WTC11 (cell line): ENCODE data around the gene LILRA6. TPM values are rescaled to one million over a fixed set of nuclear protein-coding genes. Genes with fewer than 3 reads are reported as not detected.

Experiments
- ATAC-seq: fragments of 200-7000 bp; cut with Tn5 transposase; 2 replicates; pipeline ENCODE4 v1.10.0; 2021; ENCODE audit warnings: mild to moderate bottlenecking, moderate library complexity
- CTCF ChIA-PET: fragments of 300-600 bp; sonication (Branson Sonifier 250); formaldehyde crosslinking; loops from one replicate; lab custom pipeline; 2021; ENCODE audit warnings: antibody characterized with exemption; lab: Charles Lee
- POLR2A ChIA-PET: fragments of 350-600 bp; sonication (Branson Sonifier 250); formaldehyde crosslinking; loops from one replicate; lab custom pipeline; 2021; ENCODE audit warnings: antibody characterized with exemption; lab: Charles Lee
- DNase-seq: peaks from one replicate; pipeline ENCODE4 v3.0.0; 2021; ENCODE audit warnings: low spot score
- H3K27ac Mint-ChIP-seq: 2 replicates; pipeline ENCODE4 v1.8.0; 2021; ENCODE audit warnings: mixed read lengths
- H3K27me3 Mint-ChIP-seq: 2 replicates; pipeline ENCODE4 v1.8.0; 2021; ENCODE audit warnings: low read depth, mild to moderate bottlenecking, moderate library complexity, mixed read lengths
- H3K36me3 Mint-ChIP-seq: 2 replicates; pipeline ENCODE4 v1.8.0; 2021; ENCODE audit warnings: mixed read lengths
- H3K4me1 Mint-ChIP-seq: 2 replicates; pipeline ENCODE4 v1.8.0; 2022; ENCODE audit warnings: mixed read lengths
- H3K4me3 Mint-ChIP-seq: 2 replicates; pipeline ENCODE4 v1.8.0; 2021; ENCODE audit warnings: mild to moderate bottlenecking, moderate library complexity, mixed read lengths
- H3K9me3 Mint-ChIP-seq: 2 replicates; pipeline ENCODE4 v1.8.0; 2021; ENCODE audit warnings: mixed read lengths
- ATF1 ChIP-seq: sonication (generic); formaldehyde crosslinking; IDR thresholded peaks from 2 replicates; pipeline ENCODE4 v1.8.1; 2023; ENCODE audit warnings: mild to moderate bottlenecking, moderate library complexity, missing genetic modification reagents
- CREM ChIP-seq: sonication (generic); formaldehyde crosslinking; IDR thresholded peaks from 2 replicates; pipeline ENCODE4 v1.8.1; 2022; ENCODE audit warnings: mild to moderate bottlenecking, missing genetic modification reagents, moderate library complexity
- ESRRA ChIP-seq: sonication (generic); formaldehyde crosslinking; IDR thresholded peaks from 2 replicates; pipeline ENCODE4 v1.8.1; 2022; ENCODE audit warnings: mild to moderate bottlenecking, missing genetic modification reagents, borderline replicate concordance
- ETV6 ChIP-seq: sonication (generic); formaldehyde crosslinking; IDR thresholded peaks from 2 replicates; pipeline ENCODE4 v1.8.1; 2022; ENCODE audit warnings: mild to moderate bottlenecking, missing genetic modification reagents
- FOXK1 ChIP-seq: sonication (generic); formaldehyde crosslinking; IDR thresholded peaks from 2 replicates; pipeline ENCODE4 v1.8.0; 2022; ENCODE audit warnings: mild to moderate bottlenecking, moderate library complexity, missing genetic modification reagents
- IRF2 ChIP-seq: sonication (generic); formaldehyde crosslinking; IDR thresholded peaks from 2 replicates; pipeline ENCODE4 v1.8.0; 2022; ENCODE audit warnings: low read depth, missing genetic modification reagents, borderline replicate concordance
- MYBL2 ChIP-seq: sonication (generic); formaldehyde crosslinking; IDR thresholded peaks from 2 replicates; pipeline ENCODE4 v1.8.1; 2023; ENCODE audit warnings: mild to moderate bottlenecking, moderate library complexity, missing genetic modification reagents
- NR1H2 ChIP-seq: sonication (generic); formaldehyde crosslinking; IDR thresholded peaks from 2 replicates; pipeline ENCODE4 v1.9.0; 2021; ENCODE audit warnings: mild to moderate bottlenecking, moderate library complexity, missing genetic modification reagents
- PRRX2 ChIP-seq: fragments of 250-450 bp; sonication (Bioruptor Pico); IDR thresholded peaks from 2 replicates; pipeline ENCODE4 v1.8.0; 2021; ENCODE audit warnings: mild to moderate bottlenecking
- RELA ChIP-seq: sonication (generic); formaldehyde crosslinking; IDR thresholded peaks from 2 replicates; pipeline ENCODE4 v1.8.1; 2022; ENCODE audit warnings: missing genetic modification reagents, mild to moderate bottlenecking, borderline replicate concordance
- SOX15 ChIP-seq: fragments of 250-450 bp; sonication (Bioruptor Pico); IDR thresholded peaks from 2 replicates; pipeline ENCODE4 v1.9.0; 2021; ENCODE audit warnings: mild to moderate bottlenecking
- SP1 ChIP-seq: sonication (generic); formaldehyde crosslinking; conservative IDR thresholded peaks from 2 replicates; pipeline ENCODE4 v1.8.1; 2022; ENCODE audit warnings: missing genetic modification reagents
- TEAD1 ChIP-seq: sonication (generic); formaldehyde crosslinking; IDR thresholded peaks from 2 replicates; pipeline ENCODE4 v1.8.0; 2022; ENCODE audit warnings: mild to moderate bottlenecking, missing genetic modification reagents
- ZNF138 ChIP-seq: sonication (generic); formaldehyde crosslinking; conservative IDR thresholded peaks from 2 replicates; pipeline ENCODE4 v1.8.1; 2022; ENCODE audit warnings: mild to moderate bottlenecking, moderate library complexity, missing genetic modification reagents
- total RNA-seq: library from RNA; stranded (reverse); gene quantifications from 3 replicates; pipeline ENCODE4 v1.2.3, GENCODE V29; 2021
- TF ChIP-seq, protein P1 (sequence below): sonication (generic); formaldehyde crosslinking; IDR thresholded peaks from 2 replicates; pipeline ENCODE4 v1.8.1; 2023; ENCODE audit warnings: mild to moderate bottlenecking, missing genetic modification reagents, moderate library complexity
- TF ChIP-seq, protein P2 (sequence below): sonication (generic); formaldehyde crosslinking; IDR thresholded peaks from 2 replicates; pipeline ENCODE4 v1.8.0; 2023; ENCODE audit warnings: mild to moderate bottlenecking, missing genetic modification reagents
- TF ChIP-seq, protein P3 (sequence below): fragments of 250-450 bp; sonication (Bioruptor Pico); IDR thresholded peaks from 2 replicates; pipeline ENCODE4 v1.9.0; 2021; ENCODE audit warnings: mild to moderate bottlenecking
- TF ChIP-seq, protein P4 (sequence below): sonication (generic); formaldehyde crosslinking; IDR thresholded peaks from 2 replicates; pipeline ENCODE4 v1.8.1; 2022; ENCODE audit warnings: missing genetic modification reagents, borderline replicate concordance
- TF ChIP-seq, protein P5 (sequence below): fragments of 250-450 bp; sonication (Bioruptor Pico); IDR thresholded peaks from 2 replicates; pipeline ENCODE4 v1.9.0; 2021; ENCODE audit warnings: mild to moderate bottlenecking
- TF ChIP-seq, protein P6 (sequence below): sonication (generic); formaldehyde crosslinking; IDR thresholded peaks from 2 replicates; pipeline ENCODE4 v1.8.1; 2022; ENCODE audit warnings: low read depth, missing genetic modification reagents, borderline replicate concordance
- TF ChIP-seq, protein P7 (sequence below): sonication (generic); formaldehyde crosslinking; conservative IDR thresholded peaks from 2 replicates; pipeline ENCODE4 v1.8.1; 2023; ENCODE audit warnings: mild to moderate bottlenecking, low read depth, missing genetic modification reagents, moderate library complexity

Gene LILRA6
- total RNA-seq, 1 experiment from 2014 or later: not detected

DNA sequence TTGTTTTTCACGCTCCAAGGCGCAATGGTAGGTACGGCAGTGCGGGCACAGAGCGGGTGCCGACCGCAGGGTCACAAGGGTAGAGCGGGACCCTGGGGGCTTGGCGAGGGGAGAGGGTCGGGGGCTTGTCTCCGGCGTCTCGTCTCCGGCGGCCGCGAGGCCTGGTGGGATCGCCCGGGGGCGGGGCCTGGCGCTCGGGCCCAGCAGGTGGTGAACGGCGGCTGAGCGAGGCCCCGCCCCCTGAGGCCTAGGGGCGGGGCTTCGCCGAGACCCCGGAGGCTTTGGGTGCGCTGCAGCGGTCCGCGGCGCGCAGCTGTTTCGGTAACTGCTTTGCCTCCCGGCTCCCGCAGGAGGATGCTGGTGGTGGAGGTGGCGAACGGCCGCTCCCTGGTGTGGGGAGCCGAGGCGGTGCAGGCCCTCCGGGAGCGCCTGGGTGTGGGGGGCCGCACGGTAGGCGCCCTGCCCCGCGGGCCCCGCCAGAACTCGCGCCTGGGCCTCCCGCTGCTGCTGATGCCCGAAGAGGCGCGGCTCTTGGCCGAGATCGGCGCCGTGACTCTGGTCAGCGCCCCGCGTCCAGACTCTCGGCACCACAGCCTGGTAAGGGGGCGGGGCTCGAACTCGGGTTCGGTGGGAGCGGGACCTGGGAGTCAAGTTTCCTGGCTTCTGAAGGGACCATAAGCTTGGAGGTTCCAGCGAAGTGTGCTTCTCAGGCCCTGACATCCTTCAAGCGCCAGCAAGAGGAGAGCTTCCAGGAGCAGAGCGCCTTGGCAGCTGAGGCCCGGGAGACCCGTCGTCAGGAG, 51.4 kb downstream of the LILRA6 start, which contains the start of gene TSEN34 (continued):
- TF ChIP-seq IRF2 (CRISPR knock-in tag) (0 out of 2 replicates have a peak, but pooled peaks have one; percentile 16), ESRRA (CRISPR knock-in tag) (0 out of 2 replicates have a peak, but pooled peaks have one; percentile 35), MYBL2 (CRISPR knock-in tag) (peak; percentile 59; the same call in 1 of the 2 replicates), ATF1 (CRISPR knock-in tag) (no peak), RELA (CRISPR knock-in tag) (peak; percentile 59; the same call in 1 of the 2 replicates)
- TF ChIP-seq, protein P1, sequence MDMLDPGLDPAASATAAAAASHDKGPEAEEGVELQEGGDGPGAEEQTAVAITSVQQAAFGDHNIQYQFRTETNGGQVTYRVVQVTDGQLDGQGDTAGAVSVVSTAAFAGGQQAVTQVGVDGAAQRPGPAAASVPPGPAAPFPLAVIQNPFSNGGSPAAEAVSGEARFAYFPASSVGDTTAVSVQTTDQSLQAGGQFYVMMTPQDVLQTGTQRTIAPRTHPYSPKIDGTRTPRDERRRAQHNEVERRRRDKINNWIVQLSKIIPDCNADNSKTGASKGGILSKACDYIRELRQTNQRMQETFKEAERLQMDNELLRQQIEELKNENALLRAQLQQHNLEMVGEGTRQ: no peak
- TF ChIP-seq, protein P2, sequence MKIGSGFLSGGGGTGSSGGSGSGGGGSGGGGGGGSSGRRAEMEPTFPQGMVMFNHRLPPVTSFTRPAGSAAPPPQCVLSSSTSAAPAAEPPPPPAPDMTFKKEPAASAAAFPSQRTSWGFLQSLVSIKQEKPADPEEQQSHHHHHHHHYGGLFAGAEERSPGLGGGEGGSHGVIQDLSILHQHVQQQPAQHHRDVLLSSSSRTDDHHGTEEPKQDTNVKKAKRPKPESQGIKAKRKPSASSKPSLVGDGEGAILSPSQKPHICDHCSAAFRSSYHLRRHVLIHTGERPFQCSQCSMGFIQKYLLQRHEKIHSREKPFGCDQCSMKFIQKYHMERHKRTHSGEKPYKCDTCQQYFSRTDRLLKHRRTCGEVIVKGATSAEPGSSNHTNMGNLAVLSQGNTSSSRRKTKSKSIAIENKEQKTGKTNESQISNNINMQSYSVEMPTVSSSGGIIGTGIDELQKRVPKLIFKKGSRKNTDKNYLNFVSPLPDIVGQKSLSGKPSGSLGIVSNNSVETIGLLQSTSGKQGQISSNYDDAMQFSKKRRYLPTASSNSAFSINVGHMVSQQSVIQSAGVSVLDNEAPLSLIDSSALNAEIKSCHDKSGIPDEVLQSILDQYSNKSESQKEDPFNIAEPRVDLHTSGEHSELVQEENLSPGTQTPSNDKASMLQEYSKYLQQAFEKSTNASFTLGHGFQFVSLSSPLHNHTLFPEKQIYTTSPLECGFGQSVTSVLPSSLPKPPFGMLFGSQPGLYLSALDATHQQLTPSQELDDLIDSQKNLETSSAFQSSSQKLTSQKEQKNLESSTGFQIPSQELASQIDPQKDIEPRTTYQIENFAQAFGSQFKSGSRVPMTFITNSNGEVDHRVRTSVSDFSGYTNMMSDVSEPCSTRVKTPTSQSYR (CRISPR knock-in tag): 0 out of 2 replicates have a peak, but pooled peaks have one; percentile 3
- TF ChIP-seq, protein P3, sequence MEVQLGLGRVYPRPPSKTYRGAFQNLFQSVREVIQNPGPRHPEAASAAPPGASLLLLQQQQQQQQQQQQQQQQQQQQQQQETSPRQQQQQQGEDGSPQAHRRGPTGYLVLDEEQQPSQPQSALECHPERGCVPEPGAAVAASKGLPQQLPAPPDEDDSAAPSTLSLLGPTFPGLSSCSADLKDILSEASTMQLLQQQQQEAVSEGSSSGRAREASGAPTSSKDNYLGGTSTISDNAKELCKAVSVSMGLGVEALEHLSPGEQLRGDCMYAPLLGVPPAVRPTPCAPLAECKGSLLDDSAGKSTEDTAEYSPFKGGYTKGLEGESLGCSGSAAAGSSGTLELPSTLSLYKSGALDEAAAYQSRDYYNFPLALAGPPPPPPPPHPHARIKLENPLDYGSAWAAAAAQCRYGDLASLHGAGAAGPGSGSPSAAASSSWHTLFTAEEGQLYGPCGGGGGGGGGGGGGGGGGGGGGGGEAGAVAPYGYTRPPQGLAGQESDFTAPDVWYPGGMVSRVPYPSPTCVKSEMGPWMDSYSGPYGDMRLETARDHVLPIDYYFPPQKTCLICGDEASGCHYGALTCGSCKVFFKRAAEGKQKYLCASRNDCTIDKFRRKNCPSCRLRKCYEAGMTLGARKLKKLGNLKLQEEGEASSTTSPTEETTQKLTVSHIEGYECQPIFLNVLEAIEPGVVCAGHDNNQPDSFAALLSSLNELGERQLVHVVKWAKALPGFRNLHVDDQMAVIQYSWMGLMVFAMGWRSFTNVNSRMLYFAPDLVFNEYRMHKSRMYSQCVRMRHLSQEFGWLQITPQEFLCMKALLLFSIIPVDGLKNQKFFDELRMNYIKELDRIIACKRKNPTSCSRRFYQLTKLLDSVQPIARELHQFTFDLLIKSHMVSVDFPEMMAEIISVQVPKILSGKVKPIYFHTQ: no peak
- TF ChIP-seq, protein P4, sequence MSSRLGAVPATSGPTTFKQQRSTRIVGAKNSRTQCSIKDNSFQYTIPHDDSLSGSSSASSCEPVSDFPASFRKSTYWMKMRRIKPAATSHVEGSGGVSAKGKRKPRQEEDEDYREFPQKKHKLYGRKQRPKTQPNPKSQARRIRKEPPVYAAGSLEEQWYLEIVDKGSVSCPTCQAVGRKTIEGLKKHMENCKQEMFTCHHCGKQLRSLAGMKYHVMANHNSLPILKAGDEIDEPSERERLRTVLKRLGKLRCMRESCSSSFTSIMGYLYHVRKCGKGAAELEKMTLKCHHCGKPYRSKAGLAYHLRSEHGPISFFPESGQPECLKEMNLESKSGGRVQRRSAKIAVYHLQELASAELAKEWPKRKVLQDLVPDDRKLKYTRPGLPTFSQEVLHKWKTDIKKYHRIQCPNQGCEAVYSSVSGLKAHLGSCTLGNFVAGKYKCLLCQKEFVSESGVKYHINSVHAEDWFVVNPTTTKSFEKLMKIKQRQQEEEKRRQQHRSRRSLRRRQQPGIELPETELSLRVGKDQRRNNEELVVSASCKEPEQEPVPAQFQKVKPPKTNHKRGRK (CRISPR knock-in tag): no peak
- TF ChIP-seq, all 79 proteins: peak for 18

DNA sequence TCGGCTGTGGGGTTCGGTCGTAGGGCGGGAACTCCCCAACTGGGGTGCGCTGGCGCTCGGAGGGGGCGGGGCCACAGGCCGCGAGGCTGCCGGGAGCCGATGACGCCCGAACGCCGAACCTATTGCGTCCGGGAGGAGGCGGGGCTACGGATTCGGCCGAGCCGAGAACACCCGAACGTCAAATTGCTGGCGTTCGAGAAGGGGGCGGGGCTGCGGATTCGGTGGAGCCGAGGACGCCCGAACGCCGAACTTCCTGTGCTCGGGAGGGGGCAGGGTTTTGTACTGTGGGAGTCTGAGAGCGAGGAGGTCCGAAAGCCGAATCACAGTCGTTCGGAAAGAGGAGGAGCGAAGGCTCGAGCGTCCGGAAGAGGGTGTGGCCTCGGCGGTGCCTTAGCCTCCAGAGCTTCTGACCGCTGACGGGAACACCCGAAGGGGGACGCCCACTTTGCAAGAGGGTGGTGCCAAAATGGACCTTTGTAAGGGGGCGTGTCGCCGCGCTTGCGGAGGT, 52.0 kb downstream of the LILRA6 start:
- ChIA-PET CTCF (interaction anchor here (1.0 to 4.2 kb wide), 11 partner anchors 11 to 278 kb away, joined by 3 to 84 read pairs (median 6); partner anchors contain the start of genes LENG1 and TMC4), POLR2A (interaction anchor here (1.0 to 4.3 kb wide), 6 partner anchors 11 to 127 kb away, joined by 3 to 25 read pairs (median 6); partner anchors contain the start of genes LENG1 and RPS9)
- no peaks in the 10 kb centered on the region for H3K9me3 Mint-ChIP-seq
- H3K4me1 Mint-ChIP-seq: peaks cover 32% of the 10 kb centered on the region
- ATAC-seq (peak; percentile 60), DNase-seq (peak; percentile 99)
- peak overlapping the region; percentile 100 for H3K27ac Mint-ChIP-seq
- peaks cover 44% of the 10 kb centered on the region for H3K36me3 Mint-ChIP-seq
- peak overlapping the region; percentile 85 for H3K4me3 Mint-ChIP-seq
- peaks cover 3% of the 10 kb centered on the region; the same call in 1 of the 2 replicates for H3K27me3 Mint-ChIP-seq
- no peak for TF ChIP-seq ZNF138 (CRISPR knock-in tag)
- TF ChIP-seq SP1 (CRISPR knock-in tag): peak; percentile 59; the same call in 1 of the 2 replicates
- TF ChIP-seq, protein P5, sequence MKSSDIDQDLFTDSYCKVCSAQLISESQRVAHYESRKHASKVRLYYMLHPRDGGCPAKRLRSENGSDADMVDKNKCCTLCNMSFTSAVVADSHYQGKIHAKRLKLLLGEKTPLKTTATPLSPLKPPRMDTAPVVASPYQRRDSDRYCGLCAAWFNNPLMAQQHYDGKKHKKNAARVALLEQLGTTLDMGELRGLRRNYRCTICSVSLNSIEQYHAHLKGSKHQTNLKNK (CRISPR knock-in tag): no peak
- no peak for TF ChIP-seq SOX15 (CRISPR knock-in tag)
- TF ChIP-seq, protein P6, sequence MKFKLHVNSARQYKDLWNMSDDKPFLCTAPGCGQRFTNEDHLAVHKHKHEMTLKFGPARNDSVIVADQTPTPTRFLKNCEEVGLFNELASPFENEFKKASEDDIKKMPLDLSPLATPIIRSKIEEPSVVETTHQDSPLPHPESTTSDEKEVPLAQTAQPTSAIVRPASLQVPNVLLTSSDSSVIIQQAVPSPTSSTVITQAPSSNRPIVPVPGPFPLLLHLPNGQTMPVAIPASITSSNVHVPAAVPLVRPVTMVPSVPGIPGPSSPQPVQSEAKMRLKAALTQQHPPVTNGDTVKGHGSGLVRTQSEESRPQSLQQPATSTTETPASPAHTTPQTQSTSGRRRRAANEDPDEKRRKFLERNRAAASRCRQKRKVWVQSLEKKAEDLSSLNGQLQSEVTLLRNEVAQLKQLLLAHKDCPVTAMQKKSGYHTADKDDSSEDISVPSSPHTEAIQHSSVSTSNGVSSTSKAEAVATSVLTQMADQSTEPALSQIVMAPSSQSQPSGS (CRISPR knock-in tag): no peak
- TF ChIP-seq TEAD1 (CRISPR knock-in tag): no peak
- TF ChIP-seq FOXK1: no peak; the same call in 1 of the 2 replicates
- TF ChIP-seq PRRX2 (CRISPR knock-in tag): no peak
- TF ChIP-seq ETV6 (CRISPR knock-in tag): no peak
- no peak for TF ChIP-seq NR1H2 (CRISPR knock-in tag)
- TF ChIP-seq CREM (CRISPR knock-in tag): no peak
- TF ChIP-seq, protein P7, sequence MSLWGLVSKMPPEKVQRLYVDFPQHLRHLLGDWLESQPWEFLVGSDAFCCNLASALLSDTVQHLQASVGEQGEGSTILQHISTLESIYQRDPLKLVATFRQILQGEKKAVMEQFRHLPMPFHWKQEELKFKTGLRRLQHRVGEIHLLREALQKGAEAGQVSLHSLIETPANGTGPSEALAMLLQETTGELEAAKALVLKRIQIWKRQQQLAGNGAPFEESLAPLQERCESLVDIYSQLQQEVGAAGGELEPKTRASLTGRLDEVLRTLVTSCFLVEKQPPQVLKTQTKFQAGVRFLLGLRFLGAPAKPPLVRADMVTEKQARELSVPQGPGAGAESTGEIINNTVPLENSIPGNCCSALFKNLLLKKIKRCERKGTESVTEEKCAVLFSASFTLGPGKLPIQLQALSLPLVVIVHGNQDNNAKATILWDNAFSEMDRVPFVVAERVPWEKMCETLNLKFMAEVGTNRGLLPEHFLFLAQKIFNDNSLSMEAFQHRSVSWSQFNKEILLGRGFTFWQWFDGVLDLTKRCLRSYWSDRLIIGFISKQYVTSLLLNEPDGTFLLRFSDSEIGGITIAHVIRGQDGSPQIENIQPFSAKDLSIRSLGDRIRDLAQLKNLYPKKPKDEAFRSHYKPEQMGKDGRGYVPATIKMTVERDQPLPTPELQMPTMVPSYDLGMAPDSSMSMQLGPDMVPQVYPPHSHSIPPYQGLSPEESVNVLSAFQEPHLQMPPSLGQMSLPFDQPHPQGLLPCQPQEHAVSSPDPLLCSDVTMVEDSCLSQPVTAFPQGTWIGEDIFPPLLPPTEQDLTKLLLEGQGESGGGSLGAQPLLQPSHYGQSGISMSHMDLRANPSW (CRISPR knock-in tag): no peak
